Thoracic aorta (tissue), 2 donors: Measurements from ENCODE around the gene POC5. TPM values are rescaled to one million over a fixed set of nuclear protein-coding genes. Genes with fewer than 3 reads are reported as not detected.

Experiments
- ATAC-seq: fragments of 150-250 bp; one replicate; pipeline ENCODE4 v1.8.0; 2017; ENCODE audit warnings: low read depth; ENCODE audit not compliant: insufficient number of reproducible peaks, low FRiP score
- DNase-seq: peaks from one replicate; pipeline ENCODE4 v3.0.0-alpha.2; 2020; ENCODE audit warnings: low spot score
- H3K27ac ChIP-seq, 2 donors: fragments of 200-600 bp; sonication (generic); 1 replicate in 1 of 2; 2 replicates in 1 of 2; pipeline ENCODE4 v1.5.1; 2016; ENCODE audit warnings: mild to moderate bottlenecking in 2 of 2, moderate library complexity in 2 of 2
- H3K27me3 ChIP-seq: fragments of 200-600 bp; sonication (generic); replicated peaks from 2 replicates; pipeline ENCODE4 v1.6.0; 2016; ENCODE audit warnings: mild to moderate bottlenecking; ENCODE audit not compliant: insufficient read depth
- H3K36me3 ChIP-seq: fragments of 200-600 bp; sonication (generic); one replicate; pipeline ENCODE4 v1.5.1; 2016
- H3K4me1 ChIP-seq, 2 donors: fragments of 200-600 bp; sonication (generic); 1 replicate in 1 of 2; 2 replicates in 1 of 2; pipeline versions ENCODE4 v1.5.1 to v1.6.0; 2016; ENCODE audit warnings: low read depth in 2 of 2, mild to moderate bottlenecking in 1 of 2; ENCODE audit not compliant: control insufficient read depth in 1 of 2
- H3K4me3 ChIP-seq: fragments of 200-600 bp; sonication (generic); 2 replicates; pipeline ENCODE4 v1.5.1; 2016; ENCODE audit warnings: mild to moderate bottlenecking
- H3K9me3 ChIP-seq: fragments of 200-600 bp; sonication (generic); 2 replicates; pipeline ENCODE4 v1.5.1; 2016
- CTCF ChIP-seq: fragments of 200-600 bp; sonication (generic); IDR thresholded peaks from one replicate; pipeline ENCODE4 v1.5.1; 2019; ENCODE audit warnings: antibody characterized with exemption
- total RNA-seq, 2 donors: library from RNA; depleted of rRNA; stranded (reverse); fragments of >200 nt; gene quantifications; one replicate each; pipeline versions ENCODE4 v1.1.0 to v1.2.3, GENCODE V29; 2016

POC5 gene
- total RNA-seq, 2 donors from 2014 or later = 5.1 to 18.4 TPM

DNA sequence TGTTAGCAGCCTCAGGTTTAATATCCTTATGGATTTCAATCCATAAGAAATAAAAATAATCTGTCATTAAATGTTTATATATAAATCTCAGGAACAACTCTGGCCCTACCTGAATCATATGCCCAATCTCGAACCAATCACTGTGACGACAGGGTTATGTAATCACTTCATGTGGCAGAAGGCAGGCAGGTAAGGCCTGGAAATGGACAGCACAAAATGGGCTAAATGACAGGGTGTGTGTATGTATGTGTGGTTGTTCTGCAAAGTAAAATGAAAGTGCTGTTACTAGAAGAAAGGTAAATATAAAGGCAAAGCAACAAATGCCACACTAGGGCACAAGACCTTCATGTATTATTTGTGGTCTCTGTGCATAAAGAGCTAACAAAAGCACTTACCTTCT lies 86.4 kb downstream of the POC5 start:
- no peaks in the 10 kb centered on the region for H3K9me3 ChIP-seq
- no peaks in the 10 kb centered on the region for H3K4me1 ChIP-seq
- no peak for DNase-seq
- no peak for ATAC-seq
- H3K27me3 ChIP-seq = no peaks in the 10 kb centered on the region
- H3K36me3 ChIP-seq = no peaks in the 10 kb centered on the region
- H3K4me3 ChIP-seq = no peak overlapping the region
- no peak overlapping the region for H3K27ac ChIP-seq
- no peak for TF ChIP-seq CTCF

- Histone ChIP-seq H3K27me3 (no peaks in the 10 kb centered on the region), H3K4me3 (no peak overlapping the region), H3K4me1 (no peaks in the 10 kb centered on the region), H3K27ac (no peak overlapping the region), H3K9me3 (no peaks in the 10 kb centered on the region), H3K36me3 (no peaks in the 10 kb centered on the region)
- no peak for DNase-seq
- no peak for ATAC-seq
- no peak for TF ChIP-seq CTCF
Observed at GRCh38 chr5:75627801-75628200, 89.4 kb downstream of the POC5 start.

- Histone ChIP-seq H3K9me3 (no peaks in the 10 kb centered on the region), H3K27me3 (no peaks in the 10 kb centered on the region), H3K27ac (no peak overlapping the region), H3K36me3 (no peaks in the 10 kb centered on the region), H3K4me3 (no peak overlapping the region), H3K4me1 (no peaks in the 10 kb centered on the region)
- ATAC-seq = no peak
- no peak for DNase-seq
- TF ChIP-seq CTCF = no peak
Observed at GRCh38 chr5:75626959-75627358, 90.3 kb downstream of the POC5 start.

Other genes with a start within 250 kb of the POC5 start
- gene CERT1, start 205.8 kb downstream of the POC5 start, total RNA-seq = 10 to 100 TPM; 21.1 to 43.7 TPM
- gene POLK, start 205.5 kb downstream of the POC5 start, total RNA-seq = 10 to 100 TPM; 48.2 to 51.4 TPM
- gene ANKDD1B, start 106.0 kb downstream of the POC5 start, total RNA-seq = 1 to 10 TPM in 1 of 2 donors, not detected in 1; 1.6 TPM